Fibroblast of villous mesenchyme (primary cell): ENCODE results near the gene COL23A1. TPM values are rescaled to one million over a fixed set of nuclear protein-coding genes. Genes with fewer than 3 reads are reported as not detected.

Experiments
- DNase-seq: peaks from one replicate; pipeline ENCODE4 v3.0.0-alpha.2; 2010; ENCODE audit warnings: low read depth
- H3K4me3 ChIP-seq: 2 replicates; pipeline ENCODE4 v1.5.1; 2011; ENCODE audit warnings: low read depth, mild to moderate bottlenecking, low read length
- total RNA-seq: library from RNA; depleted of rRNA; stranded (reverse); fragments of >200 nt; gene quantifications from 2 replicates; pipeline ENCODE4 v1.2.3, GENCODE V29; 2012
- TF ChIP-seq, protein P1 (sequence below): IDR thresholded peaks from 2 replicates; pipeline ENCODE4 v1.5.1; 2012; ENCODE audit warnings: low read depth, mild to moderate bottlenecking, low read length; ENCODE audit not compliant: insufficient read depth

COL23A1 gene
- total RNA-seq, 1 donor, result not detected

DNA sequence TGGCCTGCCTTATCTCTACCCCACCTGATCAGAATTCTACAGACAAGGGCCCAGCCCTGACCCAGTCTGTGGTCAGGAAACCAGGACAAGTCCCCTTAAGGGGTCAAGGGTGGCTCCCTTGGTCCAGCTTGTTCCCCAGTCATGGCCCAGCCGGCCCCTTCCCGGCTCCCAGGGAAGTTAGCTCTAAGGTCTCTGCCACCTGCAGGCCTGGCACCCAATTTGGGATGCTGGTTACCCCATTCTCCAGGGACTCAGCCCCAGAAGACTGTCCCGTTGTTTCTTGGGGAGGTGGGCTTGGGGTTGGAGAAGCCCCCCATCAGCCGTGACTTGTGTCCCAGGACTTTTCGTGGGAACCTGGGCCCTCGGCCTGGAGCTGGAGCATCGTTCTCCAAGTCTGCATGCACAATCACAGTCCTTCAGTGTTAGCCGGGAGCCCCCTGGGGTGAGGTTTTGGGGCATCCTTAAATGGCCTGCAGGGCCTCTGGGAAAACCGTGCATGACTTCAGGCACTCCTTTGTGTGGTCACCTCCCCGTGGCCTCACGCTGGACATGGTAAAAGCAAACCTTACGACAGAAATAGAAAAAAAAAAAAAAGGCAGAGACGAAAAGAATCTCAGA is 206.8 kb downstream of the COL23A1 start:
- H3K4me3 ChIP-seq, result no peak overlapping the region
- TF ChIP-seq, protein P1, sequence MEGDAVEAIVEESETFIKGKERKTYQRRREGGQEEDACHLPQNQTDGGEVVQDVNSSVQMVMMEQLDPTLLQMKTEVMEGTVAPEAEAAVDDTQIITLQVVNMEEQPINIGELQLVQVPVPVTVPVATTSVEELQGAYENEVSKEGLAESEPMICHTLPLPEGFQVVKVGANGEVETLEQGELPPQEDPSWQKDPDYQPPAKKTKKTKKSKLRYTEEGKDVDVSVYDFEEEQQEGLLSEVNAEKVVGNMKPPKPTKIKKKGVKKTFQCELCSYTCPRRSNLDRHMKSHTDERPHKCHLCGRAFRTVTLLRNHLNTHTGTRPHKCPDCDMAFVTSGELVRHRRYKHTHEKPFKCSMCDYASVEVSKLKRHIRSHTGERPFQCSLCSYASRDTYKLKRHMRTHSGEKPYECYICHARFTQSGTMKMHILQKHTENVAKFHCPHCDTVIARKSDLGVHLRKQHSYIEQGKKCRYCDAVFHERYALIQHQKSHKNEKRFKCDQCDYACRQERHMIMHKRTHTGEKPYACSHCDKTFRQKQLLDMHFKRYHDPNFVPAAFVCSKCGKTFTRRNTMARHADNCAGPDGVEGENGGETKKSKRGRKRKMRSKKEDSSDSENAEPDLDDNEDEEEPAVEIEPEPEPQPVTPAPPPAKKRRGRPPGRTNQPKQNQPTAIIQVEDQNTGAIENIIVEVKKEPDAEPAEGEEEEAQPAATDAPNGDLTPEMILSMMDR, result no peak
- no peak for DNase-seq

DNA sequence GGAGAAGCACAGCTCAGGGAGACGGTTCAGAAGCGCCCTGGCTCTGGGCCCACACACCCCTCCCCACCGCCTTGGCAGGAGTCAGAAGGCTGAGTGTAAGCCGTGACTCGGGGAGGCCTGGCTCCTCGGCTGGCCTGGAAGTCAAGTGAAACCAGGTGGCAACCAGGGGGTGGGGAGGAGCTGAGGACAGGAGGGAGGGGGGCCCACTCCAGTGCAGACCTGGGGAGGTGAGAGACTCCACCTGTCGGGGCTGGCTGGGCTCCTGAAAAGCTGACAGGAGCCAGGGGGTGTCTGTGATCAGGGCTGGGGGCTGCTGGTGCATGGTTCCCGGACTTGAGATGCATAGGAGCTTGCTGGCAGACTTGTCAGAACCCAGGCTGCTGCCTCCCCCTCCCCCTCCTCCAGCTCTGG is 207.4 kb downstream of the COL23A1 start:
- no peak for DNase-seq
- TF ChIP-seq, protein P1, result no peak
- no peak overlapping the region for H3K4me3 ChIP-seq

DNA sequence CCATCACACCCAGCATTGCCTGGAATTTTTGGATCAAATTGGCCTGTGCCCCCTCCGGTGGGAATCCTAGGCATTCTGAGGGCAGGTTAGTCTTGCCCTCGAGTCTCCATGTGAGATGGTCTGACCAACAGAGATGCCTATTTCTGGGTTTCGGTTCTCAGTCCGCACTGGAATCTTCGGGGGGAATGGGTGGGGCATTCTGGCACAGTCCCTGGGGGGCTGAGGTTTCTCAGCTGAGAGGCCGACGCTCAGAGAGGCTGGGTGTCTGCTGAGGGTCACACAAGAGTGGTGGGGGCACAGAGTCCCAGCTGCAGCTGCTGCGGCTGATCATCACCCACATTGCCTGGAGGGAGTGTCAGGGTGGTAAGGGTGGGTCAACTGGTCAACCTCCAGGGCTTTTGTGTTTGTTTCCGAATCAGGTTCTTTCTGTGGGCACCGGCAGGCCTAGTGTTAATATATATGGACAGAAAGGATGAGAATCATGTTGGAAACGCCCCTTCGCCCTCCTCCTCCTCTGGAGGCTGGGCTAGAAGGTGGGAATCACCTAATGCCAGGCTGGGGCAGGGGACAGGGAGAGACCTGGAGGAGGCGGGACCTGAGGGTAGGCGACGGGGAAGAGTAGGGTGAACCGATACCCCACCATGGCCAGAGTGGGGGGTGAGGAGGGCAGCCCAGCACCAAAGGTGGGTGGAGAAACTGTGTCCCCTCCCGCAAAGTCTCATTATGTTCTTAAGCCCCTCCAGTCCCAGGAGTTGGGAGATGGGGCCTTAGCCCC is 208.1 kb downstream of the COL23A1 start:
- H3K4me3 ChIP-seq, result no peak overlapping the region
- no peak for DNase-seq
- TF ChIP-seq, protein P1, result no peak

DNA sequence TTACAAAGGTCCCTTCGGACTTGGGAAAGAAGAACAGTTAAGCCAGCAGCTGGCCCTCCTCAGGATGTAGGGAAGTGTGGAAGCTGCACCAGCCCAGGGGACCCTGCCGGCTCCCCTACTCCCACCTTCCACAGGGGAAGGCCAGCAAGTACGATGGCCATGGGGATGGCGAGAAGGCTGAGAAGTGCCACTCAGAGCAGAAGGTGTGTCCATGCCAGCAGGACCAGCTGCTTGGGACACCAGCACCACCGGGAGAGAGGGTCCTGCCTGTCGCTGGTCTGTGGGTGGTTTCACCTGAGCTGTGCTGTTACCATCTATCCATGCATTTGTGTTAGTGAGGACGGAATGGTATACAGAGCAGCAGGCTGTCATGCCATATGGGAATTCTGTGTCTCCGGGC is 209.0 kb downstream of the COL23A1 start:
- DNase-seq, result no peak
- no peak overlapping the region for H3K4me3 ChIP-seq

DNA sequence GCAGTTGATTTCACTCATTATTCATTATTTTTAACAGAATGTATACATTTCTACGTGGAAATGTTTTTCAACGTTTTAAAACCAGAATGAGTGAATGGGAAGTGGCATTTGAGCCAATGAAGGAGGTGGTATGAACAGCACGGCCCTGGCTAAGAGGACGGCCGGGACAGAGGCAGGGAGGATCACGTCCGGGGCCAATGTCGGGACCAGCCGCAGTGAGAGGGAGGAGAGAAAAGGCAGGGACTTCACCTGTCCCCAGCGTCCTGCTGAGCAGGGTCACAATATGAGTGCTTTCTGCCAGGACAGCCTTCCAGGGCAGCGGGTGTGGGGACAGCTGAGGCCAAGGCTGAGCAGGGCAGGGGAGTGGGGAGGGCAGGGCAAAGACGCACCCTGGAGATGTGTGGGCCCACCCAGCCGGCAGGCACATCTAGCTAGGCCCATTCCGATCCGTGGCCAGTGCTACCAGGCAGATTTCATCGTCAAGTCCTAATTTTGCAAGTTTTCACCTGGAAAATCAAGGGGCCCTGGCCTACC is 209.6 kb downstream of the COL23A1 start:
- TF ChIP-seq, protein P1, result no peak
- no peak overlapping the region for H3K4me3 ChIP-seq
- no peak for DNase-seq

More for the DNA sequence above, 209.0 kb downstream of the COL23A1 start:
- TF ChIP-seq, protein P1, result no peak

DNA sequence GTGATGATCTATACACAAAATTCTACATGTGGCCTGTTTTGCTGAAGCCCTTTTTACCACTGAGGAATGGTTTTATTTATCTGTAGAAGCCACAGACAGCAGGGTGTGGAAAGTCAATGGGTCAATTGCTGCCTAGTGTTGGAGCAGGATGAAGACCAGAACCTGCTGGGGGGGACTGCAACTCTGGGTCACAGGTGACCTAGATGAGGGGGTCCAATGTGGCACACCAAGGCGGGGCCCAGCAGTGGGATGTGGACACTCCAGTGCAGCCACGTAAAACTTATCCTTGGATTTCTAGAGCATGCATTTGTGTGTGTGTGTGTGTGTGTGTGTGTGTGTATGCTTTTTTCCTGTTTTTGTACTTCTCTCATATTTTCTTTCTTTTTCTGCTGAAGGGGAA is 210.1 kb downstream of the COL23A1 start:
- DNase-seq, result no peak
- TF ChIP-seq, protein P1, result no peak
- no peak overlapping the region for H3K4me3 ChIP-seq
